Measurements from ENCODE around the gene UBE3C.

DNA sequence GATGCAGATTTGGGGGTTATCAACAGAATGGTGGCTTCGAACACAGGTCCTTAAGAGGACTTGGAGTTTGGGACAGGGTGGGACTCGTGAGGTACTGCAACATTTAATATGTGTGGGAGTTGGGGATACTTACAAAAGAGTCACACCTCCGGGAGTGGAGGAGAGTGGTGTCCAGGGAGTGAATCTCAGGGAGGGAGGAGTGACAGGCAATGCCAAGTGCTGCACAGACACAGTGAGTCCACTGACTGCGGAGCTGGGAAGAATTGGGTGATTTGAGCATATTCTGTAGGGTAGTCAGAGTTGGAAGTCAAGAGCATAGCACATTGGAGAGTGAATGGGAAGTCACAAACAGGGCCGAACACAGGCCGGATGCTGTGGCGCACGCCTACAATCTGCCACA lies 5.1 kb downstream of the UBE3C start:
- TF ChIP-seq, protein P1, sequence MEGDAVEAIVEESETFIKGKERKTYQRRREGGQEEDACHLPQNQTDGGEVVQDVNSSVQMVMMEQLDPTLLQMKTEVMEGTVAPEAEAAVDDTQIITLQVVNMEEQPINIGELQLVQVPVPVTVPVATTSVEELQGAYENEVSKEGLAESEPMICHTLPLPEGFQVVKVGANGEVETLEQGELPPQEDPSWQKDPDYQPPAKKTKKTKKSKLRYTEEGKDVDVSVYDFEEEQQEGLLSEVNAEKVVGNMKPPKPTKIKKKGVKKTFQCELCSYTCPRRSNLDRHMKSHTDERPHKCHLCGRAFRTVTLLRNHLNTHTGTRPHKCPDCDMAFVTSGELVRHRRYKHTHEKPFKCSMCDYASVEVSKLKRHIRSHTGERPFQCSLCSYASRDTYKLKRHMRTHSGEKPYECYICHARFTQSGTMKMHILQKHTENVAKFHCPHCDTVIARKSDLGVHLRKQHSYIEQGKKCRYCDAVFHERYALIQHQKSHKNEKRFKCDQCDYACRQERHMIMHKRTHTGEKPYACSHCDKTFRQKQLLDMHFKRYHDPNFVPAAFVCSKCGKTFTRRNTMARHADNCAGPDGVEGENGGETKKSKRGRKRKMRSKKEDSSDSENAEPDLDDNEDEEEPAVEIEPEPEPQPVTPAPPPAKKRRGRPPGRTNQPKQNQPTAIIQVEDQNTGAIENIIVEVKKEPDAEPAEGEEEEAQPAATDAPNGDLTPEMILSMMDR (IDR thresholded peaks at IDR 0.05; ENCODE audit: low read depth, low read length), result no peak
- no peak for TF ChIP-seq EZH2phosphoT487 (IDR thresholded peaks at IDR 0.05; ENCODE audit: low read depth)
